ENCODE data around the gene NOL9.
"Not testable (repeated sequence)": the region's sequence is repeated elsewhere in the genome, so short reads cannot be mapped to it uniquely, and the experiment has no call there.

Gene NOL9

GRCh38 chr1:6497867-6498575 lies 56.3 kb downstream of the NOL9 start:
- Histone ChIP-seq H3K27me3 (replicated peaks; ENCODE audit: control insufficient read depth, insufficient read depth, low read length, poor library complexity, severe bottlenecking) (no peaks in the 10 kb centered on the region), H3K4me3 (ENCODE audit: insufficient read depth, low read depth, low read length, poor library complexity, severe bottlenecking) (peak overlapping the region; percentile 73), H3K27ac (ENCODE audit: insufficient read depth, low read length, poor library complexity, severe bottlenecking) (no peak overlapping the region), H3K36me3 (ENCODE audit: control insufficient read depth, insufficient read depth, low read length) (no peaks in the 10 kb centered on the region), H3K9me3 (ENCODE audit: control insufficient read depth, low read length) (no peaks in the 10 kb centered on the region), H3K4me1 (ENCODE audit: control insufficient read depth, insufficient read depth, low read length, poor library complexity, severe bottlenecking) (peaks cover 15% of the 10 kb centered on the region)
- DNase-seq = no peak

GRCh38 chr1:6497215-6497866 lies 57.0 kb downstream of the NOL9 start:
- Histone ChIP-seq H3K4me3 (ENCODE audit: insufficient read depth, low read depth, low read length, poor library complexity, severe bottlenecking) (peak overlapping the region; percentile 73), H3K9me3 (ENCODE audit: control insufficient read depth, low read length) (no peaks in the 10 kb centered on the region), H3K27ac (ENCODE audit: insufficient read depth, low read length, poor library complexity, severe bottlenecking) (peak overlapping the region; percentile 45), H3K27me3 (replicated peaks; ENCODE audit: control insufficient read depth, insufficient read depth, low read length, poor library complexity, severe bottlenecking) (no peaks in the 10 kb centered on the region), H3K4me1 (ENCODE audit: control insufficient read depth, insufficient read depth, low read length, poor library complexity, severe bottlenecking) (peaks cover 15% of the 10 kb centered on the region), H3K36me3 (ENCODE audit: control insufficient read depth, insufficient read depth, low read length) (no peaks in the 10 kb centered on the region)
- DNase-seq = peak; percentile 38 to 50 (median 44)

- Histone ChIP-seq H3K27ac (ENCODE audit: insufficient read depth, low read length, poor library complexity, severe bottlenecking) (peak overlapping the region; percentile 45), H3K36me3 (ENCODE audit: control insufficient read depth, insufficient read depth, low read length) (no peaks in the 10 kb centered on the region), H3K9me3 (ENCODE audit: control insufficient read depth, low read length) (no peaks in the 10 kb centered on the region), H3K27me3 (replicated peaks; ENCODE audit: control insufficient read depth, insufficient read depth, low read length, poor library complexity, severe bottlenecking) (no peaks in the 10 kb centered on the region), H3K4me1 (ENCODE audit: control insufficient read depth, insufficient read depth, low read length, poor library complexity, severe bottlenecking) (peaks cover 15% of the 10 kb centered on the region), H3K4me3 (ENCODE audit: insufficient read depth, low read depth, low read length, poor library complexity, severe bottlenecking) (peak overlapping the region; percentile 37)
- DNase-seq = no peak
Observed at GRCh38 chr1:6496890-6497214, 57.5 kb downstream of the NOL9 start.

GRCh38 chr1:6496365-6496721 lies 58.0 kb downstream of the NOL9 start:
- no peak overlapping the region for H3K27ac ChIP-seq (ENCODE audit: insufficient read depth, low read length, poor library complexity, severe bottlenecking)
- no peaks in the 10 kb centered on the region for H3K27me3 ChIP-seq (replicated peaks; ENCODE audit: control insufficient read depth, insufficient read depth, low read length, poor library complexity, severe bottlenecking)
- peaks cover 18% of the 10 kb centered on the region for H3K4me1 ChIP-seq (ENCODE audit: control insufficient read depth, insufficient read depth, low read length, poor library complexity, severe bottlenecking)
- no peak overlapping the region for H3K4me3 ChIP-seq (ENCODE audit: insufficient read depth, low read depth, low read length, poor library complexity, severe bottlenecking)
- no peaks in the 10 kb centered on the region for H3K9me3 ChIP-seq (ENCODE audit: control insufficient read depth, low read length)
- H3K36me3 ChIP-seq (ENCODE audit: control insufficient read depth, insufficient read depth, low read length) = no peaks in the 10 kb centered on the region
- no peak for DNase-seq

GRCh38 chr1:6495540-6496364 lies 58.6 kb downstream of the NOL9 start:
- Histone ChIP-seq H3K27ac (ENCODE audit: insufficient read depth, low read length, poor library complexity, severe bottlenecking) (no peak overlapping the region), H3K27me3 (replicated peaks; ENCODE audit: control insufficient read depth, insufficient read depth, low read length, poor library complexity, severe bottlenecking) (no peaks in the 10 kb centered on the region), H3K36me3 (ENCODE audit: control insufficient read depth, insufficient read depth, low read length) (no peaks in the 10 kb centered on the region), H3K4me1 (ENCODE audit: control insufficient read depth, insufficient read depth, low read length, poor library complexity, severe bottlenecking) (peaks cover 24% of the 10 kb centered on the region), H3K9me3 (ENCODE audit: control insufficient read depth, low read length) (no peaks in the 10 kb centered on the region), H3K4me3 (ENCODE audit: insufficient read depth, low read depth, low read length, poor library complexity, severe bottlenecking) (no peak overlapping the region)
- DNase-seq = no peak

- Histone ChIP-seq H3K36me3 (ENCODE audit: control insufficient read depth, insufficient read depth, low read length) (no peaks in the 10 kb centered on the region), H3K9me3 (ENCODE audit: control insufficient read depth, low read length) (no peaks in the 10 kb centered on the region), H3K4me1 (ENCODE audit: control insufficient read depth, insufficient read depth, low read length, poor library complexity, severe bottlenecking) (peaks cover 30% of the 10 kb centered on the region), H3K4me3 (ENCODE audit: insufficient read depth, low read depth, low read length, poor library complexity, severe bottlenecking) (no peak overlapping the region), H3K27ac (ENCODE audit: insufficient read depth, low read length, poor library complexity, severe bottlenecking) (no peak overlapping the region), H3K27me3 (replicated peaks; ENCODE audit: control insufficient read depth, insufficient read depth, low read length, poor library complexity, severe bottlenecking) (no peaks in the 10 kb centered on the region)
- no peak for DNase-seq
Observed at GRCh38 chr1:6495041-6495441, 59.3 kb downstream of the NOL9 start.

- H3K27ac ChIP-seq (ENCODE audit: insufficient read depth, low read length, poor library complexity, severe bottlenecking) = no peak overlapping the region
- no peaks in the 10 kb centered on the region for H3K27me3 ChIP-seq (replicated peaks; ENCODE audit: control insufficient read depth, insufficient read depth, low read length, poor library complexity, severe bottlenecking)
- no peaks in the 10 kb centered on the region for H3K36me3 ChIP-seq (ENCODE audit: control insufficient read depth, insufficient read depth, low read length)
- no peaks in the 10 kb centered on the region for H3K9me3 ChIP-seq (ENCODE audit: control insufficient read depth, low read length)
- H3K4me1 ChIP-seq (ENCODE audit: control insufficient read depth, insufficient read depth, low read length, poor library complexity, severe bottlenecking) = peaks cover 34% of the 10 kb centered on the region
- H3K4me3 ChIP-seq (ENCODE audit: insufficient read depth, low read depth, low read length, poor library complexity, severe bottlenecking) = no peak overlapping the region
- DNase-seq = no peak
Observed at GRCh38 chr1:6494627-6495026, 59.7 kb downstream of the NOL9 start.

- H3K36me3 ChIP-seq (ENCODE audit: control insufficient read depth, insufficient read depth, low read length); H3K4me3 ChIP-seq (ENCODE audit: insufficient read depth, low read depth, low read length, poor library complexity, severe bottlenecking); H3K9me3 ChIP-seq (ENCODE audit: control insufficient read depth, low read length); H3K27ac ChIP-seq (ENCODE audit: insufficient read depth, low read length, poor library complexity, severe bottlenecking); DNase-seq; H3K27me3 ChIP-seq (replicated peaks; ENCODE audit: control insufficient read depth, insufficient read depth, low read length, poor library complexity, severe bottlenecking): not testable (repeated sequence)
- peaks cover 35% of the 10 kb centered on the region for H3K4me1 ChIP-seq (ENCODE audit: control insufficient read depth, insufficient read depth, low read length, poor library complexity, severe bottlenecking)
Observed at GRCh38 chr1:6493834-6494223, 60.5 kb downstream of the NOL9 start.

GRCh38 chr1:6491966-6492365 lies 62.3 kb downstream of the NOL9 start:
- Histone ChIP-seq H3K4me3 (ENCODE audit: insufficient read depth, low read depth, low read length, poor library complexity, severe bottlenecking) (no peak overlapping the region), H3K27me3 (replicated peaks; ENCODE audit: control insufficient read depth, insufficient read depth, low read length, poor library complexity, severe bottlenecking) (no peaks in the 10 kb centered on the region), H3K36me3 (ENCODE audit: control insufficient read depth, insufficient read depth, low read length) (no peaks in the 10 kb centered on the region), H3K9me3 (ENCODE audit: control insufficient read depth, low read length) (no peaks in the 10 kb centered on the region), H3K4me1 (ENCODE audit: control insufficient read depth, insufficient read depth, low read length, poor library complexity, severe bottlenecking) (peaks cover 25% of the 10 kb centered on the region), H3K27ac (ENCODE audit: insufficient read depth, low read length, poor library complexity, severe bottlenecking) (no peak overlapping the region)
- no peak for DNase-seq

- no peak for DNase-seq
- Histone ChIP-seq H3K9me3 (ENCODE audit: control insufficient read depth, low read length) (no peaks in the 10 kb centered on the region), H3K36me3 (ENCODE audit: control insufficient read depth, insufficient read depth, low read length) (no peaks in the 10 kb centered on the region), H3K27me3 (replicated peaks; ENCODE audit: control insufficient read depth, insufficient read depth, low read length, poor library complexity, severe bottlenecking) (peaks cover 1% of the 10 kb centered on the region), H3K4me1 (ENCODE audit: control insufficient read depth, insufficient read depth, low read length, poor library complexity, severe bottlenecking) (peaks cover 22% of the 10 kb centered on the region), H3K27ac (ENCODE audit: insufficient read depth, low read length, poor library complexity, severe bottlenecking) (peak within 1 kb of the TSS; percentile 65), H3K4me3 (ENCODE audit: insufficient read depth, low read depth, low read length, poor library complexity, severe bottlenecking) (peak within 1 kb of the TSS; percentile 83)
Observed at GRCh38 chr1:6491480-6491962, 62.8 kb downstream of the NOL9 start, which contains the start of gene PLEKHG5. Gene PLEKHG5 (minus strand): TSS chr1:6491667. CDS start chr1:6477571, 14,096 bp downstream.

Data from effector memory CD4-positive, alpha-beta T cell (primary cell).